GM12873 (cell line): Measurements from ENCODE around the gene FANCC.

Source experiments
- CTCF ChIP-seq: IDR thresholded peaks from 2 replicates; pipeline ENCODE4 v1.5.1; 2012; ENCODE audit warnings: low read depth, mild to moderate bottlenecking, moderate library complexity, low read length, control low read depth; ENCODE audit not compliant: insufficient read depth; ENCODE audit errors: missing control alignments

The FANCC gene

GRCh38 chr9:95074632-95075031 lies 242.9 kb downstream of the FANCC start:
- TF ChIP-seq CTCF, result no peak

GRCh38 chr9:95073918-95074317 lies 243.6 kb downstream of the FANCC start:
- no peak for TF ChIP-seq CTCF

GRCh38 chr9:95073042-95073607 lies 244.4 kb downstream of the FANCC start:
- no peak for TF ChIP-seq CTCF

- no peak for TF ChIP-seq CTCF
Measured at GRCh38 chr9:95071925-95072324, 245.6 kb downstream of the FANCC start.

- no peak for TF ChIP-seq CTCF
Measured at GRCh38 chr9:95071450-95071849, 246.1 kb downstream of the FANCC start.

- TF ChIP-seq CTCF, result no peak
Measured at GRCh38 chr9:95070549-95071021, 246.9 kb downstream of the FANCC start.

- no peak for TF ChIP-seq CTCF
Measured at GRCh38 chr9:95067897-95068296, 249.6 kb downstream of the FANCC start.
